Measurements from ENCODE around the gene VPS37B.

GRCh38 chr12:122880668-122881067 is 15.3 kb downstream of the VPS37B start:
- TF ChIP-seq CTCF (conservative IDR thresholded peaks at IDR 0.05 in 1 of 2, IDR thresholded peaks at IDR 0.05 in 1 of 2; ENCODE audit: extremely low read depth in 1 of 2, insufficient read depth in 1 of 2, low read depth in 1 of 2, low read length in 2 of 2): peak in 1 of 2 donors; percentile 37
- no peak for TF ChIP-seq EZH2 (IDR thresholded peaks at IDR 0.05; ENCODE audit: borderline replicate concordance, low read length)

All from mammary epithelial cell (primary cell).